Endometrial microvascular endothelial cells (primary cell): ENCODE data around the gene CHD2. TPM values are rescaled to one million over a fixed set of nuclear protein-coding genes. Genes with fewer than 3 reads are reported as not detected.
"Not testable (repeated sequence)": the region's sequence is repeated elsewhere in the genome, so short reads cannot be mapped to it uniquely, and the experiment has no call there.

Experiments used
- in situ Hi-C: cut with HindIII; loops from 2 replicates; pipeline ENCODE4 v1.10.0; 2017; ENCODE audit warnings: low sequenced_read_pairs, low pct_unique_long_range_greater_than_20kb; ENCODE audit errors: inconsistent ontology term
- total RNA-seq: library from RNA; depleted of rRNA; stranded (reverse); fragments of >200 nt; gene quantifications from one replicate; pipeline ENCODE4 v1.2.3, GENCODE V29; 2015; ENCODE audit errors: inconsistent ontology term

The CHD2 gene
- total RNA-seq, 1 donor from 2014 or later, result 39.8 TPM

DNA sequence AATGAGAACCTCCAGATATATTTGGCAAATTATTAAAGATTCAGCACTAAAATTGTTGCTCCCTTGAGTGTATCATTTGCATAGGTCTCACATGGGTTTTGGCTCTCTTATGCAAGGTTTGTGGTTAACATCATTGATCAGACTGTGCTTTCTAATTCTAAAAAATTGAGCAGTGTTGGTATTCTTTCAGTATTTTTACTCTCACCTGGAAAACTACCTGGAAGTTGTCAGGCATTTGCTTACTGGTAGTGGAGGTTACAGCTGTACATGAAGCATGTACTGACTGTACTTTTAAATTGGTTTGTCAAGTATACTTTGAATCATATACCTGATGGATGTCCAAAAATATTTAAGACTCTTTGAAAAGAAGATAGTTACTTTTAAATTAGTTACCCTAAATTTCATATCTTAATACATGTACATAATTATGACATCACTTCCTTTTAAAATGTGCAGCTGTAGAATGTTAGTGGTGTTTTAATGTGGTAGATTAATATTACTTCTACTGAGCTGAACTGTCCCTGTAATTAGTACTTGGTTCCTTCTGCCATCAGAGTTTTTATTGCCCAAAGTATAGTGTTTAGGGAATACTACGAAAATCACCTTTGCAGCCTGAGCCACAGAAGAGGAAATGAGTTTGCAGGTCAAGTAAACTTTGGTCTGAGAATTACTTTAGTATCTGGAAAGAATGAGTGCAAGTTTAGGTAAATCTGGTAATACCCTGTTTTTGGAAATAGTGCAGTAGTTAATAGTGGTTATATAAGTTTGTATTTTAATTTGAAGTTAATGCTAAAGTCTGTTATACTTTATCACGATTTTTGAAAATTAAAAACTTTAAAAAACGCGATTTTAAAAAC lies 2.8 kb downstream of the CHD2 start:
- in situ Hi-C loops, result no loop called here

DNA sequence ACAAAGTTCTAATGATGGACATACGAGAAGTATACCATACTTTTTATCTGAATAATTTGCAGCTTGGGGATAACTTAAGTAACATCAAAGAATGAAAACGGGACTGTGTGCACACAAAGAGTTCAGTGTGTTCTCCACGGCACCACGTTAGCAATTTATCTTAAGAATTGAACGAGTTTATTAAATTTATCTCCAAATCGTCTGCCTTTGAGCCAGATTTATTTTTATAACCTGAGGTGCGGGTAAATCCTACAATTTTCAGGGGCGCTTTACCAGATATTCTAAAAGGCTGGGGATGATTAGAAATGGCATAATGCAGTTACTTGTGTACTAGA lies 3.5 kb downstream of the CHD2 start:
- in situ Hi-C loops, result no loop called here

DNA sequence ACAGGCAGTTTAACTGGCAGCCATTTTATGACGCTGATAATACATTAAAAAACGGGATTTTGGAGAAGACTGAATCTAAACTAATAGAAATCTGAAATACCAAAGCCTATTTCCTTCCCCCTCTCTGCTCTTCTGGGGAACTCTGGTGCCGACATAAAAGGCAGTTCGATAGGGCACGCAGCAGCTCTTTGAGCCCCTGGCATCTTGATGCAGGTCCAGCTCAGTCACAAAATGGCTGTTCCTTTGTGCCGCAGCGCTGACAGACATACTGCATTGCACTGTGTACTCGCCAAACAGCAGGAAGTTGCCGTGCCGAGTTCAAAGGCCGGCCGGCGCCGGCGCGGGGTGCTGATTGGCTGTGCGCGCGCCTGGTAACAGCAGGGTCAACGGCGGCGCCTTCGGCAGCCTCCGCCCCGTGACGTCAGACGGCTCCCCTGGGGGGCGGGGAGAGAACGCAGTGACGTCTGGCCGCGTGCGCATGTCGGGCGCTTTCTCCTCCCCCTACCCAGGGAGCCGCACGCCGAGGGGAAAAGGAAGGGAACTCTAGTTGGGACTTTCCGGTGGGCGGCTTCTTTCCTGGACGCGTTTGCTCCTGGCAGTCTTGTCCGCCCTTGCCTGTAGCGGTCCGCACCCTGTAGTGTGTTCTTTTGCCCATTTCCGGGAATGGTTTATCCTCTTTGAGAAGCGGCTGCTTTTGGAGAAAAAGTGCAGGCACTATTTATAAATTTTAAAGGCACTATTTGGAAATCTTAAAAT lies 4.0 kb downstream of the CHD2 start:
- in situ Hi-C loops, result no loop called here

DNA sequence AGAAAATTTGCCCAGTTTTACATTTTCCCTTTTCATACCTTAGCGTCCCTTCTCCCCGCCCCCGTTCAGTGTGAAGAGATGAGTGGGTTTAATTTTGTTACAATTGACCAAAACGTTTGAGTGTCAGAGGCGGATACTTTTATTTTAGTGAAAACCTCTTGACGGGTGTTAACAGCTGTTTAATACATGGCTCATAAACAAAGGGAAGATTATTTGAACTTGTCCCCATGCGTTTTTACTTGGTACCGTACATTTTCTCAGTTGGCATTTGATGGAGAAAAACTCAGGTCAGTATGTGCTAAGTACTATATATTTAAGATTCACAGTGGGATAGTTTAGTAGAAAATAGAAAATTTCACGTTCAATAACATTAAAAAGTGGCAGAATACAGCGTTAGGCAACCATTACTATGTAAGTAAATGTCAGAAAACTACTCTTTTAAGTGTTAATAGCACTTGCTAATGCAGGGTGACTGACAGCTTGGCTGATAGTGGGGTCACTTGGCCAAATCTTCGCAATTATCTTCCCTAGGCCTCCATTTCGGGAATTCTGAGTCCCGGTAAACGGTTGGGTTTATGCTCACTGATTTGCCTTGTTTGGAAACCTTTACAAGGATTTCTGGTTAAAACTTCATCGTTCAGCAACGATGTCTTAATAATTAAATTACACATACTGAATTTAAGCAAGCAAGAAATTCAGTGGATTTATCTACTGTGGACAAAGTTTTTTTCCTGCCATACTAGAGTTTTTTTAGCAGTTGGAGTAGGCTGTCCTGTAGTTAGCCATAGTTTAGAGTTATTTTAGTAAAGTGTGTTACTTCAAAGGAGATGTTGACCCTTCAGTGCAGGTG lies 4.8 kb downstream of the CHD2 start:
- in situ Hi-C loops, result no loop called here

- in situ Hi-C loops, result no loop called here
Measured at GRCh38 chr15:92906020-92906419, 5.9 kb downstream of the CHD2 start.

- in situ Hi-C loops, result no loop called here
Measured at GRCh38 chr15:92906563-92907081, 6.5 kb downstream of the CHD2 start.

DNA sequence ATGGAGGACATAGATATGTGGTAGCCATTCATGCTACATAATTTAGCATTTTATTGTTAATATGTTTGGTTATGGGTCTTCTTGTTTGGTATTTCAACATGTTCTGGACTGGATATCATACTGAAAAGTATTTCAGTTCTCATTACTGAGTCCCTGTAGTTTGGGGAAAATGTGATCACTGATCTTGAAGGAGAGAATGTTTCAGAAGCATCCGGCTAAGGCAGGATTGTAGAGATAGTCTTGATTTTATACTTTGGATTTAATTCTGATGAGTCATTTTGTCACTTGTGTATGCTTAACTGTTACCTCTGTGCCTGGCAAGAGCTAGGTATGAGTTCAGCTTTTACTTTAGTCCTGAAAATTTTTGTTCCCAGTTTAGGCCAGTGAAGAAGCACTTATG lies 7.1 kb downstream of the CHD2 start:
- in situ Hi-C loops, result no loop called here

DNA sequence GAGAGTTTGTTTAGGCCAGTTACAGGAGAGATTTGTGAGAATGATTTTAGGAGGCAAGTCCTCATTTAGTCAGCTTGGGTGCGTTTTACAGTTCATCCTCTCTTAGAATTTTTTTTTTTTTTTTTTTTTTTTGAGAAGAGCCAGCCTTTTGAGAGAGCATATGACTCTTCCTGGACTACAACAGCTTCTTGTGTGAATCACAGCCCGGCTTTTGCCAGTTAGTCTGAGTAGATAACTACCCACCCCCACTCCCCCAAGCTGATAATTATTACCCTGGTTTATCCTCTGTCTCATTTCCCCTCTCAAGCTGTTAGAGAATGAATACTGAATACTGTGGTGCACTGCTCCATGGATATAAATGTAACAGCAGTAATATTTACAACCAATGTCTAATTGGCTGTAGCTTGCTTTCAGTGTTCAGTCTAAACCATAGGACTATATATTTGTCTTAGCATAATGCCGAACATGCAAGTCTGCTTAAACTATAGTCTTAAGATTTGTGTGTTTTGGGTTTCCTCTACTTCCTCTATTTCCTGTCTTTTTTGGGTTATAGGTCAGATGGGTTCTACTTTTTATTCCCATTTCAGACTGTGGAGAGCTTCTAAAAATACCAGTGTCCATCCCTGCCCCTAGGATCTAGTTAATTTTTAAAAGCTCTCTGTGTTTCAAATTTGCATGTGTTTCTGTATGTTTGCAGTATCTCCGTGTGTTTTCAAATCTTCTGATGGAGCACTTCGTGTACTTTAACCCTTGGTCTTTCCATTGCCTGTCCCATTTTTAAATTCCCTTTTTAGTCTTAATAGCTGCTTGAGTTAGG lies 8.0 kb downstream of the CHD2 start:
- in situ Hi-C loops, result no loop called here

DNA sequence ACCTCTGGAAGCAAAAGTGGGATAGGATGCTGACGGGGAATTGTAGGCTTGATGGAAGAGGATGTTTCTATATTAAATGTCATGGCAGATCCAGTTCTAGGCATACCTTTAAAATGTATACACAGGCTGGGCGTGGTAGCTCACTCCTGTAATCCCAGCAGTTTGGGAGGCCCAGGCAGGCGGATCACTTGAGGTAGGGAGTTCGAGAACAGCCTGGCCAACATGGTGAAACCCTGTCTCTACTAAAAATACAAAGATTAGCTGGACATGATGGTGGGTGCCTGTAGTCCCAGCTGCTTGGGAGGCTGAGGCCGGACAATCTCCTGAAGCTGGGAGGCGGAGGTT lies 8.6 kb downstream of the CHD2 start:
- in situ Hi-C loops, result no loop called here

GRCh38 chr15:92909136-92909781 lies 9.1 kb downstream of the CHD2 start:
- in situ Hi-C loops, result no loop called here

GRCh38 chr15:92910451-92910850 lies 10.3 kb downstream of the CHD2 start:
- in situ Hi-C loops, result no loop called here

GRCh38 chr15:92914103-92914499 lies 14.0 kb downstream of the CHD2 start:
- in situ Hi-C loops, result no loop called here

- in situ Hi-C loops, result no loop called here
Measured at GRCh38 chr15:92914768-92915221, 14.7 kb downstream of the CHD2 start.

DNA sequence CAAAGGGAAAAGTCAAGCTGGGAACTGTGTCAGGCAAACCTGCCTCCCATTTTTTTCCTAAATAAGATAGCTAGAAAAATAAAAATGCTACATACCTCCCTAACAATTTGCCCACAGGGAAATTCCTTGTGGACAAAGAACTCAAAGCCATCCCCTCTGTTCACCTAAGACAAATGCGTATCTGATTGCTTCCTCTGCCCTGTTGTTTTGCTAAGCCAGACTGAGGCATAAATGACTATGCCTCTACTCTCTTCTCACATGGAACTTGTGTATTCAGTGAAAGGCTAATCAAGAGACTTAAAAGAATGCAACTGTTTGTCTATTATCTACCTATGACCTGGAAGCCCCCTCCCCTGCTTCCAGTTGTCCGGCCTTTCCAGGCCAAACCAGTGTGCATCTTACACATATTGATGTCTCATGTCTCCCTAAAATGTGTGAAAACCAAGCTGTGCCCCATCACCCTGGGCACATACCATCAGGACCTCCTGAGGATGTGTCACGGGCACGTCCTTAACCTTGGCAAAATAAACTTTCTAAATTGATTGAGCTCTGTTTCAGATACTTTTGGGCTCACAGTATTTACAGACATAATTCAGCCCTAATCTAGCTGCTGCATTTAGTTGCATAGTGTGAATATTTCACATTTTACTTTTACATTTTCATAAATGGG lies 15.8 kb downstream of the CHD2 start:
- in situ Hi-C loops, result no loop called here

- in situ Hi-C loops, result no loop called here
Measured at GRCh38 chr15:92917598-92918407, 17.7 kb downstream of the CHD2 start.

- in situ Hi-C loops, result not testable (repeated sequence)
Measured at GRCh38 chr15:92918881-92919280, 18.8 kb downstream of the CHD2 start.
